ENCODE results near the gene CCDC27.

DNA sequence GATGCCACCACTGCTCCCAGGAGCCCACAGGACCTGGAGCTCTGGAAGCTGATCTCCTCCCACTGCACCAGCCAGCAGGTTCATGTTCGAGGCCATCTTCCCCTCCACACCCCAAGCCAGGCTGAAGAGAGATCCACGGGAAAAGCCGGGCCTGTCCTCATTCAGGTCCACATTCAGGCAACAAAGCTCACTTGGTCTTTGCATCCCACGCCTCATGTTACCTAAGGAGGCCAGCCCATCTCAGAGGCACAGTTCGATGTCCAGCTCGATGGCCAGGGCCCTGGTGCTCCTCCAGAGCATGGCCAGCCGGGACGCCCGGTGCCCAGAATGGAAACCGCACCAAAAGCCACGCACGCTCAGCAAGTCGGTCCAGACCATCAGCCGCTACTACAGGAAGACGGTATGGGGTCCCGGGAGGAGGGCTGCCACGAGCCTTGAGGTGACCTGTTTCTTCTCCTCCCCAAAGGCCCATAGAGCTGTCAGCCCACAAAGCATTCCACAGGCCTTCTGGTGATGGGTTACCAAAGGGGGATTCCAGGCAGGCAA lies at the start of gene CCDC27:
- TF ChIP-seq POLR2AphosphoS5 (IDR thresholded peaks at IDR 0.05; ENCODE audit: low read depth, low read length) (no peak), TAF1 (IDR thresholded peaks at IDR 0.05; ENCODE audit: low read depth, low read length) (no peak), POLR2A (IDR thresholded peaks at IDR 0.05; ENCODE audit: low read depth, low read length) (no peak)

Data from GM12891 (cell line).